ENCODE results near the gene KIAA0040.

The KIAA0040 gene

GRCh38 chr1:175192630-175193526, at the start of gene KIAA0040:
Gene KIAA0040 (minus strand): TSS chr1:175192776. CDS start chr1:175161013, 31,763 bp downstream.
- no peak for FAIRE-seq

GRCh38 chr1:175237389-175237788, 44.8 kb upstream of the KIAA0040 start:
- no peak for FAIRE-seq

GRCh38 chr1:175234639-175235038, 42.1 kb upstream of the KIAA0040 start:
- FAIRE-seq, result no peak

GRCh38 chr1:175232335-175232734, 39.8 kb upstream of the KIAA0040 start:
- no peak for FAIRE-seq

GRCh38 chr1:175225805-175226129, 33.2 kb upstream of the KIAA0040 start:
- FAIRE-seq, result no peak

- FAIRE-seq, result no peak
Observed at GRCh38 chr1:175222296-175222938, 29.8 kb upstream of the KIAA0040 start.

- no peak for FAIRE-seq
Observed at GRCh38 chr1:175221557-175222175, 29.1 kb upstream of the KIAA0040 start.

- FAIRE-seq, result no peak
Observed at GRCh38 chr1:175220853-175221556, 28.4 kb upstream of the KIAA0040 start.

GRCh38 chr1:175219774-175220173, 27.2 kb upstream of the KIAA0040 start:
- no peak for FAIRE-seq

- FAIRE-seq, result no peak
Observed at GRCh38 chr1:175218786-175219434, 26.3 kb upstream of the KIAA0040 start.

- FAIRE-seq, result no peak
Observed at GRCh38 chr1:175217721-175218531, 25.4 kb upstream of the KIAA0040 start.

GRCh38 chr1:175216444-175216843, 23.9 kb upstream of the KIAA0040 start:
- FAIRE-seq, result no peak

- FAIRE-seq, result no peak
Observed at GRCh38 chr1:175211656-175212055, 19.1 kb upstream of the KIAA0040 start.

GRCh38 chr1:175210744-175211143, 18.2 kb upstream of the KIAA0040 start:
- FAIRE-seq, result no peak

- FAIRE-seq, result no peak
Observed at GRCh38 chr1:175209493-175209921, 16.9 kb upstream of the KIAA0040 start.

- no peak for FAIRE-seq
Observed at GRCh38 chr1:175208773-175209492, 16.4 kb upstream of the KIAA0040 start.

- no peak for FAIRE-seq
Observed at GRCh38 chr1:175207971-175208370, 15.4 kb upstream of the KIAA0040 start.

- FAIRE-seq, result no peak
Observed at GRCh38 chr1:175206687-175207086, 14.1 kb upstream of the KIAA0040 start.

GRCh38 chr1:175204330-175204729, 11.8 kb upstream of the KIAA0040 start:
- no peak for FAIRE-seq

GRCh38 chr1:175203570-175204068, 11.0 kb upstream of the KIAA0040 start:
- FAIRE-seq, result no peak

All from A204.1 (cell line).